ENCODE measurements around the gene GALNT12. TPM values are rescaled to one million over a fixed set of nuclear protein-coding genes. Genes with fewer than 3 reads are reported as not detected.

Gene GALNT12
- polyA plus RNA-seq, 12 donors = 1.8 to 13.4 (median 4.0) TPM; not detected in 1

GRCh38 chr9:98780059-98780749 lies 27.3 kb upstream of the GALNT12 start:
- DNase-seq = no peak

DNA sequence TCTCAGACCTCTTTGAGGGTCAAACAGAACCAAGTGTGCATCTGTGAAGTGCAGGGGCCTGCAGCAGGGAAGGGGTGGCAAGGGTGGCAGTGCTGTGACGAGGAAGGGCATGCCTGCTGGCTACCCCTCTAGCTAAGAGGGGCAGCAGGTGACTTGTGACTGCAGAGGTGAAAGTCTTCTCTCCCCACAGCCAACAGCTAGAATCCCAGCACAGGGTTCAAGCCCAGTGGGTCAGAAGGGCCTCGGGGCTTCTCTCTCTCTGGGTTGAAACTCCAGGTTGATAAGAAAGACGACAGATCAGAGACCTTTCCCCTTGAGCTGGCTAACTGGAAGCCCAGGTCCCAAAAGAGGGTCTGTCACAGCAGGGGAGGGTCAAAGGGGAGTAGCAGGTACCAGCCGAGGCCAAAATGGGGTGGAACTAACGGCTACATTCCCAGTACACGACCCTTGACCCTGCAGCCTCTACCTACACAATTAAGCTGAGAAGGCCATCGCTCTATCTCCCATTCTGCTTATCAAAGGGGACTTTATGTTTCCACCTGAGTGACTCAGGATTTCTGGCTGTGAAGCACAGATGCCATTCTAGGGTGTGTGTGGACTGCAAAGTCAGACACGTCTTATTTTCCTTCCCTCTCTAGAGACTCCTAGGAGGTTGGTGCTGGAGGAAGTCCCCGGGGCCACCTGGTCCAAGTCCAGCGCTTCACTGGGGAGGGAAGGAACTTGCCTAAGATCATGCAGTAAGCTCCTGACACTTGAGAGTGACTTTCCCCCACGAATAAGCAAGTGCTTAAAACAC lies 25.7 kb upstream of the GALNT12 start:
- no peak for DNase-seq

GRCh38 chr9:98783518-98784226 lies 23.8 kb upstream of the GALNT12 start:
- no peak for DNase-seq

GRCh38 chr9:98784831-98785806 lies 22.4 kb upstream of the GALNT12 start:
- peak; percentile 72 for DNase-seq

DNA sequence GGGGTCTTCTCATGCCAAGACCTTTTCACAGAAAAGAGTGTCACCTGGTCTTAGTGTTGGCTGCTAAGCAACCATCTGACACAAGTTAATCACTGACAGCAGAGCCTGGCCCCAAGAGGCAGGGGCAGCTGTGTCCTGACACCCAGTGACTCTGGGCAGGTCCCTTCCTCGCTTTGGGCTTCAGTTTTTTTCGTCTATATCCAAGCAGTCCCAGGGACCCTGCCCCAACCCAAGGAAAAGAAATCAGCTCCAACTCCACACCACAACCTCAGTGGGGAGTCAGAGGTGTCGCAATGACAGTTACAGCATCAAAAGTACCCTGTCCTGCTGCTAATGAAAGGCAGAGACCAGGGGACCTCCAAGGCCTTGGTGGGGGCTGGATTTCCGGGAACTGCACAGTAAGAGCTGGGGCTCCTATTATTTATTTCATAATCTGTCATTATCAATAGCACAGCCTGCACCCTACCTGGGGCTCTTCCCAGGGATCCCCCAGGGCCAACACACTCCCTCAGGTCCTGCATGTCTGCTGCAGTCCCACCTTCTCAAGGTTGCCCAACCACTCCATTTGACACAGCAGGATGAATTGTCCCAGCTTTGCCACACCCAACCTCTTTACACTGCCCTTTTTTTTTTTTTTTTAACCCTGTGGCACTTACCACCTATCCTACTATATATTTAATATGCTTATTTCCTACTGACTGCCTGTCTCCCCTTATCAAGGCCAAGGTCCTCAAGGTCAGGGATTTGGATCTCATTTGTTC lies 20.5 kb upstream of the GALNT12 start:
- DNase-seq = no peak

GRCh38 chr9:98787766-98788335 lies 19.6 kb upstream of the GALNT12 start:
- no peak for DNase-seq

GRCh38 chr9:98789483-98790133 lies 17.9 kb upstream of the GALNT12 start:
- no peak for DNase-seq

- no peak for DNase-seq
Measured at GRCh38 chr9:98790134-98790841, 17.2 kb upstream of the GALNT12 start.

GRCh38 chr9:98790842-98791607 lies 16.4 kb upstream of the GALNT12 start:
- peak; percentile 82 for DNase-seq

DNA sequence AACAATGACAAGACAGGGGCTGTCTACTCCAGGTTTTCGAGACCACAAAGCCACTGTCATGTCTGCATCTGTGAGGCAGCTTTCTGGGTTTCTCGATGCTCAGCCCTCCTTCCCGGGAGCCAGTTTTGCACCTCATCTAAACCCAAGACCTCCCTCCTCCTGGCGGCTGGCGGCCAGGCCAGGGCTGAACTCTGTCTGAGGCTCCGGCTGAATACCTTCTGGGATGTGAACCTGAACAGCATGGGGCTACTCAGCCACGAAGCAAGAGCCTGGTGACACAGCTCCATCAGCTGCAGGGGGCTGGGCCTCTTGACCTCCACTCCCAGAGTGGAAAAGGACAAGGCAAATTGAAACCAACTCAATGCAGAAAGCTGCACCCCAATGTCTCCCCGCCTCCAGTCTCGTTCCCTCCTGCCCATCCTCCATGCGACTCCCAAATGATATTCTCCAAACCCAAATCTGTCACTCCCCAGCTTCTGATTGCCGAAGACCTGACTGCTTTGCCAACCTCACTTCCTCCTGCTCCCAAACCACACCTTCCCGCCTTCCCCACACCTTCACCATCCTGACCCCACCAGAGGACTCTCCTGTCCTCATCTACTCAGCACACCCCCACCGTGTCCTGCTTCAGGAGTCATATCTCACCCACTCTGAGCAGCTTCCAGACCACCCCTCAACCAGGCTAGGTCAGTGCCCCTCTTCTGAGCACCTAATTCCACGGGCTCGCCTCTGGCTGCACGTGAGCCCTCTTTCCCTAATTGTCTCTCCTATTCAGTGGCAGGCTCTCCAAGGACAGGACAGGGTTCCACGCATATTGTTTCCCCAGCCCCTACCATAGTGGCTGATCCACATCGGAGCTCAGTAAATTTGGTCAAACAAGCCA lies 15.6 kb upstream of the GALNT12 start:
- no peak for DNase-seq

DNA sequence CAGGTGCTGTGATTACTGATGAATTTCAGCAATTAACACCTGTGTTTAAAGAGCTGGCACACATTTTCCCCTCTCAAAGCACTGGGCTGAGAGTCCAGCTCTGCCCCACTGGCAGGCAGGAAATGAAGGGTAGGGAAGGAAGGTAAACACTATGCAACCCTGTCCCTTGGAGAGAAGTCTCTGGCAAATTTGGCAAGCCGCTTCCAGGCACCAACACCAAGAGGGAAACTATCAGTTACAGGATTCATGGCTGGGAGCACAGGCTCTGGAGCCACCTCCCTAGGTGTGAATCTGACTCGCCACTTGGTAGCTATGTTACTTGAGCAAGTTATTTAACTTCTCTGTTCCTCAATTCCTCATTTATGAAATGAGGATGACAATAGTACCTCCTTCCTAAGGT lies 14.4 kb upstream of the GALNT12 start:
- DNase-seq = no peak

DNA sequence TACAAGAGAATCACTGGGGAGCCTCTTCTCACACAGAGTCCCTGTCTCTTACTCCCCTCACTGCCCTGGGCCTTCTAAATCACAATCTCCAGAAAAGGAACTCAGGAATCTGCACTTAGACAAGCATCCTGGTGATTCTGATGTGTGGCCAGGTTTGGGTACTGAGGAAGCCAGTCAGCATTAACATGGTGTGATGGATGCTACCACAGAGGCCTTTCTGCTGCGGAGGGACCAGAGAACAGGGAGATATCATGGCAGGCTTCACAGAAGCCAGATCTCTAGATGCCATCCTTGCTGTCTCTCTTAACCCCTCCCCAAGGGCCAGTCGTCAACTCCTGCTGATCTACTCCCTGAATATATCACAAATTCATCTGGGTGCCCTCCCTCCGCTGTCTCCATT lies 12.7 kb upstream of the GALNT12 start:
- no peak for DNase-seq

DNA sequence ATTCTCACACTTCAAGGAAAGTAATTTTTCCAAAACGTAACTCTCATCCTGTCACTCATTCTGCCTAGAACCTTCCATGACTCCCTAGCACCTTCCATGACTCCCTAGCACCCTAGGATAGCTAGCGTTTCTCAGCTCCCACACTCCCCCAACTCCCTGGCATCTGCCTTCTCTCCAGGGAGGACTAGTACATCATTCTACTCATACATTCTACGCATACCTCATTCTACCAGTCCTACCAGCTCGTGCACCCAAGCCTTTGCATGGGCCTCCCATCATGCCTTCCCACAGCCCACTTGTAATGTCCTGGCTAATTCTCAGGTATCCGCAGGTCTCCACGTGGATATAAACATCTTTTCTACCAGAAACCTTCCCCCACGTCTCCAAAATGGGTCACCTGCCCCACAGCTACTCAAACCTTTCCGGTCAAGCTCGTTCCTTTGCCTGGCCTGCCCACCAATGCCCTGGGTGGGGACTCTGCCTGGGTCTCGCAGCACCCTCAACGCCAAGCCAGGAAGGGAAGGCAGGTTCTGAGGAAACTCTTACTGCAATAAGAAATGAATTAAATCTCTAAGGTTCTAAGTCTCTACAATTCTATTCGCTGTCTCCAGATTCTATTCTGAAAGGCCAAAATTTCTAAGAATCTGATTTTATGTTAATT lies 12.0 kb upstream of the GALNT12 start:
- no peak for DNase-seq

- no peak for DNase-seq
Measured at GRCh38 chr9:98795970-98796363, 11.5 kb upstream of the GALNT12 start.

- DNase-seq = peak; percentile 77
Measured at GRCh38 chr9:98796364-98797101, 10.9 kb upstream of the GALNT12 start, which contains the start of gene ANKS6. Gene ANKS6 (minus strand): TSS chr9:98796555. CDS start chr9:98796491, 64 bp downstream.

- DNase-seq = no peak
Measured at GRCh38 chr9:98797491-98797890, 10.0 kb upstream of the GALNT12 start.
